Measurements from ENCODE around the gene RABAC1. TPM values are rescaled to one million over a fixed set of nuclear protein-coding genes. Genes with fewer than 3 reads are reported as not detected.

The RABAC1 gene
- total RNA-seq, result 44.6 TPM

GRCh38 chr19:41959056-41960053, at the start of gene RABAC1:
RABAC1 (minus strand) TSS chr19:41959321; CDS start chr19:41959292, 29 bp downstream.
- no peaks in the 10 kb centered on the region for H3K27me3 ChIP-seq (ENCODE audit: insufficient read depth, low read length)
- H3K9me3 ChIP-seq (ENCODE audit: low read depth, low read length), result no peaks in the 10 kb centered on the region
- H3K4me1 ChIP-seq (ENCODE audit: insufficient read depth, low read length), result peaks cover 19% of the 10 kb centered on the region
- peak within 1 kb of the TSS; percentile 83 for H3K4me3 ChIP-seq (ENCODE audit: low read length)

- H3K9me3 ChIP-seq (ENCODE audit: low read depth, low read length), result no peaks in the 10 kb centered on the region
- no peaks in the 10 kb centered on the region for H3K27me3 ChIP-seq (ENCODE audit: insufficient read depth, low read length)
- H3K4me3 ChIP-seq (ENCODE audit: low read length), result no peak overlapping the region
- H3K4me1 ChIP-seq (ENCODE audit: insufficient read depth, low read length), result no peaks in the 10 kb centered on the region
These were observed 47.4 kb upstream of the RABAC1 start for GRCh38 chr19:42006569-42006968.

- peaks cover under 1% of the 10 kb centered on the region for H3K27me3 ChIP-seq (ENCODE audit: insufficient read depth, low read length)
These were observed 46.4 kb upstream of the RABAC1 start for GRCh38 chr19:42005504-42005903.

GRCh38 chr19:42003506-42004294, 44.6 kb upstream of the RABAC1 start:
- no peaks in the 10 kb centered on the region for H3K4me1 ChIP-seq (ENCODE audit: insufficient read depth, low read length)
- no peaks in the 10 kb centered on the region for H3K9me3 ChIP-seq (ENCODE audit: low read depth, low read length)
- H3K4me3 ChIP-seq (ENCODE audit: low read length), result no peak overlapping the region
- peaks cover 13% of the 10 kb centered on the region for H3K27me3 ChIP-seq (ENCODE audit: insufficient read depth, low read length)

More at GRCh38 chr19:42005504-42005903, 46.4 kb upstream of the RABAC1 start:
- Histone ChIP-seq H3K4me1 (ENCODE audit: insufficient read depth, low read length) (no peaks in the 10 kb centered on the region), H3K9me3 (ENCODE audit: low read depth, low read length) (no peaks in the 10 kb centered on the region), H3K4me3 (ENCODE audit: low read length) (no peak overlapping the region)

DNA sequence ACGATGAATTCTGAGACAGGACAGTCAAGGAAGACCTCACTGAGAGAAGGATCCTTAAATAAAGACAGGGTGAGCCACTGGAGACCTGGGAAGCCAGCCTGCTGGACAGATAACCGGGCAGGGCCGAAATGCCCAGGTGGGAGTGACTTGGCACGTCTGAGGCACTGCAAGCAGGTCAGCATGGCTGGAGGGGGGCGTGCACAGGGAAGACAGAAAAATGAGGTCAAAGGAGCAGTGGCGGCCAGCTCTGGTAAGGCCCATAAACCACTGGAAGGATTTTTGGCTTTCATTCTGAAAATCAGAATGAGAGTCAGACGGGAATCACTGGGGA, 40.7 kb upstream of the RABAC1 start:
- peaks cover 10% of the 10 kb centered on the region for H3K4me1 ChIP-seq (ENCODE audit: insufficient read depth, low read length)
- H3K4me3 ChIP-seq (ENCODE audit: low read length), result no peak overlapping the region
- H3K27me3 ChIP-seq (ENCODE audit: insufficient read depth, low read length), result peaks cover 40% of the 10 kb centered on the region
- no peaks in the 10 kb centered on the region for H3K9me3 ChIP-seq (ENCODE audit: low read depth, low read length)

DNA sequence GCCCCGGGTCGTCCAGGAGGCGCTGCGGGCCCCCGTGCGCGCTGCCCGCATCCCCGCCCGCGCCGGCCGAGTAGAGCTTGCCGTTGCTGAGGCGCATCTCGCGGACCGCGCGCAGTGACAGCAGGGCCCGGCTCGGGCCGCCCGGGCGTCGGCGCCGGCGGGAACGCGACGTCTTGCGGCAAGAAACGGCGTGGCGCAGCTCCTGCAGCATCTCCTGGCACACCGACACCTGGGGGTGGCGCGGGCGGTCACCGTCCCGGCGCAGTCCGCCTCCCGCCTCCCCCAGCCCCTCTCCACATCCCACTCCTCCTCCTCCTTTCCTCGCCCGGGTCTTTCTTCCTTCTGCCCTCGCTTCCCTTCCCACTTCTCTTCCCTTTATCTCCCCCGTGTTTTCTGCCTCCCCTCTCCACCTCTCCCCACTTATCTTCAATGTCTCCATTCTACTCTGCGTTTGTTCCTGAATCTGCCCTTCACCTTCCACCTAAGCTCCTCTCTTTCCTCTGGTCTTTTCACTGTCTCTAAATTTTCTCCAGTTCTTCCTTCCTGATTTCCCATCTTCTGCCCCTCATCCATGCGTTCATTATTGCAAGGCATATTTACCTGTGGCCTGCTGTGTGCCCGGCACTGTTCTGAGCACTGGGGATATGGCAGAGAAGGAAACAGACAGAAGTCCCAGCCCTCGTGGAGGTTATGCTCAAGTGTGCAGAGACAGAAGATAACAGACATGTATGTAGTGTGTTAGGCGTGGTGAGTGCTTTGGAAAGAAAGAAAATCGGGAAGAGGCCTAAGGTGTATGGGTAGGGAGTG, 40.2 kb upstream of the RABAC1 start:
- no peaks in the 10 kb centered on the region for H3K9me3 ChIP-seq (ENCODE audit: low read depth, low read length)
- H3K4me1 ChIP-seq (ENCODE audit: insufficient read depth, low read length), result peaks cover 10% of the 10 kb centered on the region
- H3K27me3 ChIP-seq (ENCODE audit: insufficient read depth, low read length), result peaks cover 43% of the 10 kb centered on the region
- no peak overlapping the region for H3K4me3 ChIP-seq (ENCODE audit: low read length)

- H3K4me3 ChIP-seq (ENCODE audit: low read length), result no peak overlapping the region
- peaks cover 14% of the 10 kb centered on the region for H3K4me1 ChIP-seq (ENCODE audit: insufficient read depth, low read length)
- H3K9me3 ChIP-seq (ENCODE audit: low read depth, low read length), result no peaks in the 10 kb centered on the region
- H3K27me3 ChIP-seq (ENCODE audit: insufficient read depth, low read length), result peaks cover 43% of the 10 kb centered on the region
These were observed 39.3 kb upstream of the RABAC1 start for GRCh38 chr19:41998246-41999020.

DNA sequence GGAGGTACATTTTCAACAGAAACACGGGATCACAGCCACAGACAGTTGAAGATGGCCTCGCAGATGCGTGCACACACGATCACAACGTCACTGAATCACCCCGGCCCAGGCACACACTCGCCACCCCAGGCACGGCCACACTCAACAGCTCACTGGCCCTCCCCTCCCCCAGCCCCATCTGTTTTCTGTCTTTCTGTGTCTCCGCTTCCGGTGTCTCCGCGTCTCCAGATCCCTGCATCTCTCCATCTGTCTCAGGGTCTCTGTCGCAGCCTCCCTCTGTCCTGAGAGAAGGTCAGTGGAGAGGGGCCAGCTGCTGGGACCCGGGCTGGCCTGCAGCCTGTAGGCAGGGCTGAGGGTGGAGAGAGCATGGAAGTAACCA, 38.7 kb upstream of the RABAC1 start:
- no peak overlapping the region for H3K4me3 ChIP-seq (ENCODE audit: low read length)
- peaks cover 43% of the 10 kb centered on the region for H3K27me3 ChIP-seq (ENCODE audit: insufficient read depth, low read length)
- peaks cover 16% of the 10 kb centered on the region for H3K4me1 ChIP-seq (ENCODE audit: insufficient read depth, low read length)
- H3K9me3 ChIP-seq (ENCODE audit: low read depth, low read length), result no peaks in the 10 kb centered on the region

DNA sequence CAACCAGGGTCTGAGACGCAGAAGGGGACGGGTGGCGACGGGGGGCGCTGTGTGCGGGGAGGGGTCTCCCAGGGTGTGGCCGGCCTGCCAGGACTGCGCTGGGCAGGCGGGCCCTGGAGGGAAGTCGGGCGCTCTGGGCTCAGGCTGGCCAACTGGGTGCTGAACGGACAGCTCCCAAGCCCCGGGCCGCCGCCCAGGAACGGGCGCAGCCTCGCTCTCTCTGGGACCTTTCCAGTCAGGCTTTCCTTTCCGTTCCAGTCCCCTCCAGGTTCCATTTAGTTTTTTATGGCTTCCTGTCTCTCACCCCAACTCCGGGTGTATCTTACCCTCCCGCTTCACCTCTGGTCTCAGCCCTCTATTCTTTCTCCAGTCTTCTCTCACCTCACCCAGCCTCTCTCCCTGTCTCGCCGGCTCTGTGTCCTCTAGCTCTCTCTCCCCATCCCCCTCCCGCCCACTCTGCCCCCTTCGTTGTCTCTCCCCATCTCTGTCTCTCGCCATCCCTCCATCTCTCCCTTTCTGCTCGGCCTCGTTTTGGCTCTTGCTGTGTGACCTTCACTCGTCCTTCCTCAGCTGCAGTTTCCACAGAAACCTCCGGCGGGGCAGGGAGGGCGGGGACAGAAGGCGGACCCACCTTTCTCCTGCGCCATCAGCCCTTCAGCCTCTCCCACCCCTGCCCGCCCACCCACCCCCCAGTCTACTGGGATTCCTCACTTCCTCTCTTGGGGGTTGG, 38.2 kb upstream of the RABAC1 start:
- Histone ChIP-seq H3K9me3 (ENCODE audit: low read depth, low read length) (no peaks in the 10 kb centered on the region), H3K27me3 (ENCODE audit: insufficient read depth, low read length) (peaks cover 43% of the 10 kb centered on the region), H3K4me3 (ENCODE audit: low read length) (no peak overlapping the region), H3K4me1 (ENCODE audit: insufficient read depth, low read length) (peaks cover 16% of the 10 kb centered on the region)

GRCh38 chr19:41995959-41996797, 37.1 kb upstream of the RABAC1 start:
- H3K4me3 ChIP-seq (ENCODE audit: low read length), result no peak overlapping the region
- H3K9me3 ChIP-seq (ENCODE audit: low read depth, low read length), result no peaks in the 10 kb centered on the region
- H3K4me1 ChIP-seq (ENCODE audit: insufficient read depth, low read length), result peaks cover 16% of the 10 kb centered on the region
- peaks cover 43% of the 10 kb centered on the region for H3K27me3 ChIP-seq (ENCODE audit: insufficient read depth, low read length)

DNA sequence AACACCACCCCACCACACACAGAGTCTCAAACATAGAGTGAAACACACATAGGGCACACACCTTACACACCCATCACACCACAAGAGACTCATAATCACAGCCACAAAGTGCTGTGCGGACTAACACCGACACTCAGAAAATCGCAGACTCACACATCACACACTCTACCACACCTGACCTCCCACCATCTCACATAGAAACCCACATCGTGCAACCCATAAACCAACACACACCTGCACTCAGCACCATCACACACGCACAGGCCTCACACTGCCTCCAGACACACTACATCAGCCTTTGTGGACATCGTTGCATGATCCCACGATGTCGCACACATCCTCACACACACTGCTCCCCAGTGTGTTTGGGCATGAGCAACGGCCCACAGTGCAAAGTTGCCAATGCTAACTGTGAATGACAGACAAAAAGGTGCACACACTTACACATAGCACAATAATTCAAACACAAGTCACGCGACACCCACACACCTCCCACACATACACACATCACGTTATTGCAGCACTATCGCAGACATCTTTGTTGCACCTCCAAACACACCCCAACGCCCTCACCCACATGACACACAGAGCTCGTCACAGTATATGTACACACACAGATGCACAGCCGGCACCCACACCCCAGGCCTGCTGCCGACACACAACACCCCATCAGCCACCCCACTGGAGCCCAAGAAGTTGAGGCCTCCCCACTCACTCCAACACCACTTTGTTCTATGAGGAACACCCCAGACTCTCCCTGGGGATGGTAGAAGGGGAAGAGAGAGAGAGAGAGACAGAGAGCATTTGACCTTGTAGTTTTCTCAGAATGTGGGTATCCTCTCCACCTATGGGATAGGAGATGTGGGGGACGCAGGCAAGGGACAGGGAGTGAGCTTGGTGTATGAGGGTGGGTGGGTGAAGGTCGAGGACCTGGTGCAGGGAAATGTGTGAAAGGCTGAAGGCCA, 36.2 kb upstream of the RABAC1 start:
- Histone ChIP-seq H3K4me1 (ENCODE audit: insufficient read depth, low read length) (peaks cover 16% of the 10 kb centered on the region), H3K27me3 (ENCODE audit: insufficient read depth, low read length) (peaks cover 40% of the 10 kb centered on the region)

DNA sequence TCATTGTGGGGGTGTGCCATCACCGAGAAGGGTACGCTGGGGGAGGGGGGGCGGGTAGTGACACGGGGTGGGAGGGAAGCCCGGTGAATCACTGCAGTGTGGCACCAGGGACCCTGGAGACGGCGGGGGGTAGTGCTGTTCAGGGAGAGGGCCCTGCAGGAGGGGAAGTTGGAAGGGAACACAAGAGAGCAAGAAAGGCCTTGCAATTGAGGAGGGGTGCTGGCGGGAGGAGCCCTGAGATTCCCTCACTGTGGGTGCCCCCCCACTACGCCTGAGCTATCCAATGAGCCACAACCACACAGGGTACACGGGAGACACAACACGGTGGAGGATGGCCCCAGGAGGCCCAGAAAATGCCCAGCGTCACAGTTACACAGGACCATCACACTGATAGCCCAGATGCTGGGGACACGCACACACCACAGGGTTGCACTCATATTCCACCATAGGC, 35.4 kb upstream of the RABAC1 start:
- H3K4me3 ChIP-seq (ENCODE audit: low read length), result no peak overlapping the region
- peaks cover 33% of the 10 kb centered on the region for H3K27me3 ChIP-seq (ENCODE audit: insufficient read depth, low read length)
- H3K9me3 ChIP-seq (ENCODE audit: low read depth, low read length), result no peaks in the 10 kb centered on the region
- H3K4me1 ChIP-seq (ENCODE audit: insufficient read depth, low read length), result peaks cover 16% of the 10 kb centered on the region

More for the DNA sequence above, 36.2 kb upstream of the RABAC1 start:
- H3K4me3 ChIP-seq (ENCODE audit: low read length), result no peak overlapping the region
- no peaks in the 10 kb centered on the region for H3K9me3 ChIP-seq (ENCODE audit: low read depth, low read length)

Data from mononuclear cell (primary cell).